Effector memory CD4-positive, alpha-beta T cell (primary cell): ENCODE results near the gene HECTD2.
"Not testable (repeated sequence)": the region's sequence is repeated elsewhere in the genome, so short reads cannot be mapped to it uniquely, and the experiment has no call there.

Source experiments
- DNase-seq, 3 donors: peaks; one replicate each; pipeline ENCODE4 v3.0.0-alpha.2; 2020
- H3K27ac ChIP-seq: 2 replicates; pipeline ENCODE4 v1.7.0; 2013; ENCODE audit warnings: mild to moderate bottlenecking, low read length, moderate library complexity; ENCODE audit not compliant: insufficient read depth, poor library complexity, severe bottlenecking
- H3K27me3 ChIP-seq: replicated peaks from 2 replicates; pipeline ENCODE4 v1.7.0; 2013; ENCODE audit warnings: mild to moderate bottlenecking, low read length; ENCODE audit not compliant: insufficient read depth, control insufficient read depth, poor library complexity, severe bottlenecking
- H3K36me3 ChIP-seq: 2 replicates; pipeline ENCODE4 v1.7.0; 2013; ENCODE audit warnings: mild to moderate bottlenecking, low read length, moderate library complexity; ENCODE audit not compliant: control insufficient read depth, insufficient read depth
- H3K4me1 ChIP-seq: 2 replicates; pipeline ENCODE4 v1.7.0; 2013; ENCODE audit warnings: low read length, mild to moderate bottlenecking; ENCODE audit not compliant: control insufficient read depth, insufficient read depth, poor library complexity, severe bottlenecking
- H3K4me3 ChIP-seq: 2 replicates; pipeline ENCODE4 v1.7.0; 2013; ENCODE audit warnings: low read length, low read depth, mild to moderate bottlenecking; ENCODE audit not compliant: insufficient read depth, poor library complexity, severe bottlenecking
- H3K9me3 ChIP-seq: 2 replicates; pipeline ENCODE4 v1.7.0; 2013; ENCODE audit warnings: mild to moderate bottlenecking, low read length, moderate library complexity; ENCODE audit not compliant: control insufficient read depth

HECTD2 gene

DNA sequence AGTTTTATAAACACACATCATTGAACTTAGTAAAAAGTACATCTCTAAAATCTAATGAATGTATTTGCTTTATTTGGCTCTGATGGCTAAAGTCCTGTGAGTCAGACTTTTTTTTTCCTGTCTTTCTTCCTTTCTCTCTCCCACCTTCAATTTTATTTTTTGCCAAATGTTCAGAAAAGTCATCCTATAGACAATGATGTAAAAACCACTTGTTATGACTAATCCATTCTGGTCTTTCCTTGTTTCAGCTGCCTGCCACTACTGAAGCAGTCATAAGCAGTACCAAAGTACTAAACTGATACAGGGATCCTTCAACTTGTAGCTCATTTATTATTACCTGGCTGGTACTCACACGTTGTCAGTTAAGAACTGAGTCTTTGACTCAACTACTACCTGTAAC lies 23.9 kb downstream of the HECTD2 start:
- no peak for DNase-seq
- Histone ChIP-seq H3K9me3 (no peaks in the 10 kb centered on the region), H3K27me3 (no peaks in the 10 kb centered on the region), H3K4me3 (no peak overlapping the region), H3K27ac (no peak overlapping the region), H3K4me1 (no peaks in the 10 kb centered on the region), H3K36me3 (no peaks in the 10 kb centered on the region)

DNA sequence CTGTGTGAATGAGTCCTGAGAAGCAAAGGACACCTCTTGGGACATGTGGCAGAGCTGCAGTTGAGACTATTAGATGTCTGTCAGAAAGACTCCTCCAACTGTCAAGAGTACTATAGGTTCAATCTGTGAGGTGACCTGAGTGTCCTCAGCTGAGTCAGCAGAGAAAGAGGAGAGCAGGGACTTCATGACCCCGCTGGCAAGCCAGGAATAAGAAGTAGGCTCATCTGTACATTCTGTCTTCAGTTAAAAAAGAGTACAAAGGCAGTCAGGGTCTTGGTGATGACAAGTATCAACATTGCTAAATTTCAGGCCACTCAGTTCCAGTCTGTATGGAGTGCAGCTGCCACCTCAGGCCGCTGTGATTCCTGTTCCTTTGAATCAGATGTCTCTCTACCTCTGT lies 25.1 kb downstream of the HECTD2 start:
- no peak overlapping the region for H3K27ac ChIP-seq
- H3K27me3 ChIP-seq = no peaks in the 10 kb centered on the region
- no peak overlapping the region for H3K4me3 ChIP-seq
- no peaks in the 10 kb centered on the region for H3K36me3 ChIP-seq
- H3K4me1 ChIP-seq = no peaks in the 10 kb centered on the region
- DNase-seq = no peak
- H3K9me3 ChIP-seq = no peaks in the 10 kb centered on the region

DNA sequence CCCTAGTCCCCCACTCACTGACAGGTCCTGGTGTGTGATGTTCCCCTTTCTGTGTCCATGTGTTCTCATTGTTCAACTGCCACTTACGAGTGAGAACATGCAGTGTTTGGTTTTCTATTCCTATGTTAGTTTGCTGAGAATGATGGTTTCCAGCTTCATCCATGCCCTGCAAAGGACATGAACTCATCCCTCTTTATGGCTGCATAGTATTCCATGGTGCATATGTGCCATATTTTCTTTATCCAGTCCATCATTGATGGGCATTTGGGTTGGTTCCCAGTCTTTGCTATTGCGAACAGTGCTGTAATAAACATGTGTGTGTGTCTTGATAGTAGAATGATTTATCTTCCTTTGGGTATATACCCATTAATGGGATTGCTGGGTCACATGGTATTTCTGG lies 28.1 kb downstream of the HECTD2 start:
- H3K36me3 ChIP-seq, DNase-seq, H3K4me1 ChIP-seq, H3K4me3 ChIP-seq, H3K9me3 ChIP-seq, H3K27ac ChIP-seq, H3K27me3 ChIP-seq: not testable (repeated sequence)

DNA sequence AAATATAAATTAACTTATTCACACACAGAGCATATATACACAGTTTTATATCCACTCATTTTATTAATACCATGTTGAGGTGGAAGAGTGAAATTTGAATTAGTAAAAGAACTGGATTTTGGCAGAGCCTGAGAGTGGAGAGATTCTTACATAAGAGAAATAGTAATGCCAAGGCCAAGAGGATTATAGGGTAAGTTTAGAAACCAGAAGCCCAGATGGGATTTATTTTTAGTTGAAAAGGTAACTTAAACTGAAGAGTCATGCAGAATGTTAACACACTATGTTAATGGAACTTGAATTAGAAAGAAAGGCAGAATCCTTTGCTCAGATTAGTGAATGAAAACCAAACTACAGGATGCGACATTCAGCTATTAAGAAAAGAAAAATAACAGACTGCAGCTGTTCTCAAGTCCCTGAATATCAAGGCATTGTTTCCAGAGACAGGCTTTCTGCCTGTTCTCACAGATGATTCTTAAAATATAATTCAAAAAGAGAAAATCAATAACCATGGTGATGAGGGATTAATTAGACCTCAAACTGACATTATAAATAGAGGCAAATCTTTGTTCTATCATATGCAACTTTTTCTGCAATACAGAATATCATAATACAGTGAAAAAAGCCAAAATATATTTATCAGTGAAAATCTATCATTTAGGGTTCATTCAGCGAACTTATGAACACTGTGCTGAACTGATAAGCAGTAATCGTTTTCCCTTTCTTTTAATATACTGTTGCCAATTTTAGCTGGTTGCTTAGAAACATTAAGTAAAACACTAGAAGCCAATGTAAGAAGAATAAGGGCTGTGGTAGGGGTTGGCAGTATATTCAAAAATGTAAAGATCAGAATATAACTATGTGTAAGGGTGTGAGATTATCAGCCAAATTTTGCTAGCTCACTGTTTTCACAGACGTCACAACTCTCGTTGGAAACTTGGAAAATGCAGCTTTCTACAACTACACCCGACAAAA lies 34.4 kb downstream of the HECTD2 start:
- H3K4me1 ChIP-seq = no peaks in the 10 kb centered on the region
- H3K27ac ChIP-seq = no peak overlapping the region
- H3K27me3 ChIP-seq = no peaks in the 10 kb centered on the region
- no peaks in the 10 kb centered on the region for H3K36me3 ChIP-seq
- no peak overlapping the region for H3K4me3 ChIP-seq
- no peak for DNase-seq
- no peaks in the 10 kb centered on the region for H3K9me3 ChIP-seq

GRCh38 chr10:91452063-91452462 lies 41.9 kb downstream of the HECTD2 start:
- no peak for DNase-seq

GRCh38 chr10:91453535-91453934 lies 43.4 kb downstream of the HECTD2 start:
- Histone ChIP-seq H3K9me3 (peaks cover 4% of the 10 kb centered on the region), H3K27ac (no peak overlapping the region), H3K27me3 (no peaks in the 10 kb centered on the region), H3K36me3 (no peaks in the 10 kb centered on the region), H3K4me3 (no peak overlapping the region), H3K4me1 (no peaks in the 10 kb centered on the region)
- no peak for DNase-seq

More at GRCh38 chr10:91452063-91452462, 41.9 kb downstream of the HECTD2 start:
- H3K4me1 ChIP-seq = no peaks in the 10 kb centered on the region
- no peak overlapping the region for H3K27ac ChIP-seq
- no peaks in the 10 kb centered on the region for H3K27me3 ChIP-seq
- H3K9me3 ChIP-seq = peaks cover 4% of the 10 kb centered on the region
- H3K4me3 ChIP-seq = no peak overlapping the region
- H3K36me3 ChIP-seq = no peaks in the 10 kb centered on the region

DNA sequence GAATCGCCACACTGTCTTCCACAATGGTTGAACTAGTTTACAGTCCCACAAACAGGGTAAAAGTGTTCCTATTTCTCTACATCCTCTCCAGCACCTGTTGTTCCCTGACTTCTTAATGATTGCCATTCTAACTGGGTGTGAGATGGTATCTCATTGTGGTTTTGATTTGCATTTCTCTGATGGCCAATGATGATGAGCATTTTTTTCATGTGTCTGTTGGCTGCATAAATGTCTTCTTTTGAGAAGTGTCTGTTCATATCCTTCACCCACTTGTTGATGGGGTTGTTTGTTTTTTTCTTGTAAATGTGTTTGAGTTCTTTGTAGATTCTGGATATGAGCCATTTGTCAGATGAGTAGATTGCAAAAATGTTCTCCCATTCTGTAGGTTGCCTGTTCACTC lies 45.0 kb downstream of the HECTD2 start:
- not testable (repeated sequence) for H3K4me3 ChIP-seq, H3K9me3 ChIP-seq, DNase-seq, H3K27ac ChIP-seq, H3K4me1 ChIP-seq, H3K36me3 ChIP-seq, H3K27me3 ChIP-seq

GRCh38 chr10:91460681-91461080 lies 50.5 kb downstream of the HECTD2 start:
- Histone ChIP-seq H3K9me3 (no peaks in the 10 kb centered on the region), H3K4me3 (no peak overlapping the region), H3K27ac (no peak overlapping the region), H3K36me3 (no peaks in the 10 kb centered on the region), H3K27me3 (no peaks in the 10 kb centered on the region), H3K4me1 (no peaks in the 10 kb centered on the region)
- no peak for DNase-seq

DNA sequence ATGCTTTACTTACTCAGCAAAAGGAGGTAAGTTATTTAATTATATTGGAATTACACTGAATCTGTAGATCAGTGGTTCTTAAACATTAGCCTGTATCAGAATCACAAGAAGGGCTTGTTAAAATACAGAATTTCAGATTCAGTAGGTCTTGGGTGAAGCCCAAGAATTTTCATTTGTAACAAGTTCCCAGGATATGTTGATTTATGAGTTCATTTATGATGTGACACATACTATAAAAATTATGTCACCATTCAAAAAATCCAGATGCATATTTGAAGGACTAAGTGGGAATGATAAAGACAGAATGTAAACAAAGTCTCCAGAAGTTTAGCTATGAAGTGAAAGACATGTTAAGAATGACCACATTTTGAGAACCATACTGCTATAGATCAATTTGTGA lies 52.3 kb downstream of the HECTD2 start:
- Histone ChIP-seq H3K36me3 (no peaks in the 10 kb centered on the region), H3K4me1 (no peaks in the 10 kb centered on the region), H3K27me3 (no peaks in the 10 kb centered on the region), H3K4me3 (no peak overlapping the region), H3K27ac (no peak overlapping the region), H3K9me3 (no peaks in the 10 kb centered on the region)
- no peak for DNase-seq

GRCh38 chr10:91464500-91464899 lies 54.4 kb downstream of the HECTD2 start:
- H3K27ac ChIP-seq = no peak overlapping the region

More at GRCh38 chr10:91464500-91464899, 54.4 kb downstream of the HECTD2 start:
- Histone ChIP-seq H3K9me3 (no peaks in the 10 kb centered on the region), H3K4me1 (no peaks in the 10 kb centered on the region), H3K27me3 (no peaks in the 10 kb centered on the region), H3K36me3 (no peaks in the 10 kb centered on the region), H3K4me3 (no peak overlapping the region)
- DNase-seq = no peak
